Daoy (cell line): Measurements from ENCODE around the gene CASP5. TPM values are rescaled to one million over a fixed set of nuclear protein-coding genes. Genes with fewer than 3 reads are reported as not detected.

Source experiments
- DNase-seq: peaks from one replicate; pipeline ENCODE4 v3.0.0-alpha.2; 2015; ENCODE audit warnings: low read depth
- total RNA-seq: library from RNA; depleted of rRNA; stranded (reverse); fragments of >200 nt; shearing (Covaris generic); gene quantifications from 2 replicates; pipeline ENCODE4 v1.2.3, GENCODE V29; 2014; rRNA removed

CASP5 gene
- total RNA-seq, 1 experiment from 2014 or later: not detected

DNA sequence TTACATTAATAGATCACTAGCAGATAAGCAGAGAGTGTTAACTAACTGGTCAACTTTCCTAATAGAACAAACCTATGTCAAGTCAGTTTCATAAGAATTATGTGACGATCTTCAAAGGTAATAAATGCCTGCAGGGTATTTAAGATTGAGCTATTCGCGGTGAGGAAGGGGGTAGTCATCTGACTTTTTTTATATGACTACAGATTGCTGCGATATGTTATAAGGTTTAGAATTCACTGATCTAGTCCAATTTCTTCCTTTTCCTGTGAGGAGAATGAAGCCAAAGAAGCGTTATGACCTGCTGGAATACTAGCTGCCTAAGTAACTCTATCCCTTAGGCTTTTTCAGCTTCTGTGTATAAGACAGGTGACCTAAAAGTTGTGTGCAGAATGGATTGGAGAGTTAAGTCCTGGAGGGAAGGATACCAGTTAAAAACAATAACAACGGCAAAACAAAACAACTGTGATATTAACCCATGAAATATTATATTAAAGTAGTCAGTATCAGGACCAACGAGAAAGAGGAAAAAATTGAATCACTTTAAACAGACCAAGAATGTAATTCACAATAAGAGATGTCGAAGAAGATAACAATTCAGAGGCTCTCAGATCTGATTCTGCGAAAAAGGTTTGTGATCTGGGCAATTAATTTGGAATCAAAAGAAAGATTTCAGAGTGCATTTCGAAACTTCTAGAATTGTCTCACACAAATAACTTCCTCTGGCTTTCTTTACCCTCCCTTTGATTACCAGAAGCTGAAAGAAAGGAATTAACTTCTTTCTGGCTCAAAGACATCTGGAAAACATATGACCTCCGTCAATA, 55.2 kb downstream of the CASP5 start:
- peak; percentile 2 for DNase-seq

- no peak for DNase-seq
Observed at GRCh38 chr11:104965735-104966134, 57.2 kb downstream of the CASP5 start.

DNA sequence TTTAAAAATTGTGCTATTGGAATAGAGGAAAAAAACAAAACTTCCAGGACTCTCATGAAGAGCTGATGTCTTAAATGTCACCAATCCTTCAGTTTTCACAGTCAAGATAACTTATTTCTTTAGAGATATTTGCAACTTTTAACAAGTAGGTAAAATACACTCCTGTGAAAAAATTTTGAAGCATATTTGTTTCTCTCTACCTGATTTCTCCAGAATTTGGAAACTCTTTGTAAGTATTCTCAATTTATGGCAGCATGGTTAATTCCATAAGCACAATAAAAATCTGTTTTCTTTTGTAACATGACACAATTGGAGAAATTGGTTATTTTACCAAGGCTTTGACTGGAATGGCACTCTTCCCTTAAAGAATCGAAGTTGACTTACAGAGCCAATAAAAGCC, 58.7 kb downstream of the CASP5 start:
- DNase-seq: no peak

GRCh38 chr11:104962852-104963251, 60.1 kb downstream of the CASP5 start:
- DNase-seq: no peak

DNA sequence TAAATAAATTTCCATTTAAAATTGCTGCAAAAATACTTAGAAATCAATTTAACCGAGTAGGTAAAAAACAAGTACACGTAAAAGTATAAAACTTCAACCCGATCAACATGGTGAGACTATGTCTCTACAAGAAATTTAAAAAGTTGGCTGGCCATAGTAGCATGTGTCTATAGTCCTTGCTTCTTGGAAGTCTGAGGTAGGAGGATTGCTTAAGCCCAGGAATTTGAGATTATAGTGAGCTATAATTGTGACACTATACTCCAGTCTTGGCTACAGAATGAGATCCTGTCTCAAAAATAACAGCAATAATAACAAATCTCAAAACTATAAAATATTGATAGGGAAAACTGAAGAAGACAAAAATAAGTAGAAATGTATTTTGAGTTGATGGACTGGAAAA, 65.7 kb downstream of the CASP5 start:
- no peak for DNase-seq

GRCh38 chr11:104956528-104956927, 66.4 kb downstream of the CASP5 start:
- no peak for DNase-seq

DNA sequence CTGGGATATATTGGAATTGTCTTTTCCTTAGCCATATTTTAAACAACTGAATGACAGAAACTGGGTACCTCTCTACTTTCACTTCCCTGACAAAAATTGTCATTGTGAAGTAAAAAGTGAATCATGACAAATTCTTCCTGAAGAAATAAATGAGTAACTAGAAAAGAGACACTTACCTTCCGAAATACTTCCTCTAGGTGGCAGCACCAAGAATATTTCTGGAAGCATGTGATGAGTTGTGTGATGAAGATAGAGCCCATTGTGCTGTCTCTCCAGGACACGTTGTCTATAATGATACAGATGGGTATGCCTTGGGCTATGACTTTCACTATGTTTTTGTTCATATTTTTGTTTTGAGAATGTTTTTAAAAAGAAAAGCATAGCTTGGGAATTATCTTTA, 76.1 kb downstream of the CASP5 start:
- DNase-seq: peak; percentile 40

Other genes with a start within 250 kb of the CASP5 start
- not detected in 2 replicates for gene CASP12, start 124.7 kb downstream of the CASP5 start, total RNA-seq
- 132 and 157 TPM in 2 replicates for gene CASP4, start 54.6 kb downstream of the CASP5 start, total RNA-seq
- 6.2 and 9.3 TPM in 2 replicates for gene CASP1, start 12.0 kb upstream of the CASP5 start, total RNA-seq
- 22.2 and 32.5 TPM in 2 replicates for gene CARD16, start 22.2 kb upstream of the CASP5 start, total RNA-seq
- 0.80 and 1.0 TPM in 2 replicates for gene CARD18, start 116.6 kb upstream of the CASP5 start, total RNA-seq